LNCAP (cell line): ENCODE data around the gene NUDT21.

Experiments used
- CTCF ChIP-seq: fragments of 450-650 bp; IDR thresholded peaks from 2 replicates; pipeline ENCODE4 v1.5.1; 2017; ENCODE audit warnings: mild to moderate bottlenecking

Gene NUDT21

DNA sequence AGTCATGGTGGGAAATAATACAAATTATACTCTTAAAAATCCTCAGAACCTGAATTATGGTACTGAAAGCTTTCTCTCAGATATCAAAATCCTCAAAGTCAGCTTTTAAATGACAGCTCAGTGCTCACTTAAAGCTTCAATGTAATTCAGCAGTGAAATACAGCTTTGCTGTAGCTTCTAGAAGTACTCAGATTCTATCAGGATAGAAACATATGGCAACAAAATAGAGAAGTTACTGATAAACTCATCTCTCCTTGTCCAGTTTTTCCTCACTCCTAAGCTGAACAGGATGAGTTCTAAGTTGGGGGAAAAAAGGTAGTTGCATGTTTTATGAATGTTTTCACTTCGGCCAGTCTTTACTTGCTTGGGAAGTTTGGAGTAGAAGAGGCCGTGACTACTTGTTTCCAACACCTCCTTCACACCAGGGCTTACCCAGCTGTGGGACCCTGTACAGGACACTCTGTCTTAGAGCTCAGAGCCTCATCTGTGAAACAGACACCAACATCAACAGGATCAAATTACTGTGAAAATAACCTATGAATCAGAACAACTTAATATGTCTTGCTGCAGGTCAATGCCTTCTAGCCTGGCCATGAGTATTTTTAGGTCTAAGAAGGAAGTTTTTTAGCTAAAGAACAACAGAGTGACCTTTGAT, 30.5 kb upstream of the NUDT21 start:
- no peak for TF ChIP-seq CTCF

GRCh38 chr16:56480776-56481467, 29.8 kb upstream of the NUDT21 start:
- TF ChIP-seq CTCF: no peak

- no peak for TF ChIP-seq CTCF
Measured at GRCh38 chr16:56479469-56479868, 28.3 kb upstream of the NUDT21 start.

DNA sequence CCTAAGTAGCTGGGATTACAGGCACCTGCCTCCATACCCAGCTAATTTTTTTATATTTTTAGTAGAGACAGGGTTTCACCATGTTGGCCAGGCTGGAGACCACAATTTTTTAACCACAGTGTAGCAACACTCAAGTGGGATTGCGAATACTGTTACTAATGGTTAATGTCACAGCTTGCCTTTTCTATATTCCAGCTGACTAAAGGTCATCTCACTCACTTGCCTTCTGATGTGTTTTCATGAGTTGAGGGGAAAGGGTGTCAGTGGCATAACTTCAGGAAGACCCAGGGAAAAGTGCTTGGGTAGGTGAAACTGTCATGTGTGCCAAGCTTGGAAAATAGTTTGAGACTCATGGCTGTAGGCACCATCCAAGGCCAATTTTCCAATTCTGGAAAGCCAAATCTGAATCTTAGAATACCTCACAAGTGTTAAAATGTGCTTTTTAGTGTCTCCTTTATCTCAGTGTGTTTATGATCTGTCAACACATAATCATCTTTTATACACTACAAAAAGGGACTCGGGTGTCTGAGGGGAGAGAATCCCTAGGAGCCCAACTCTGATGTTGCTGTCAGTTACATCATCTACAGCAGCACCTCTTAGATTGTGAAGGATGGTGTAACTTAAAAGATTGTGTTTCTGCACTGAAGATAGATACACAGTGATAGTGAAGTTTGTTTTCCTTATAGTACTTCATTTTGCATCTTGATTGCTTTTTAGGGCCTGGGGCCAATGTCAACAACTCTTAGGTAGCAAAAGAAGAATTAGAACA, 27.3 kb upstream of the NUDT21 start:
- no peak for TF ChIP-seq CTCF

GRCh38 chr16:56477096-56477878, 26.2 kb upstream of the NUDT21 start:
- TF ChIP-seq CTCF: no peak

DNA sequence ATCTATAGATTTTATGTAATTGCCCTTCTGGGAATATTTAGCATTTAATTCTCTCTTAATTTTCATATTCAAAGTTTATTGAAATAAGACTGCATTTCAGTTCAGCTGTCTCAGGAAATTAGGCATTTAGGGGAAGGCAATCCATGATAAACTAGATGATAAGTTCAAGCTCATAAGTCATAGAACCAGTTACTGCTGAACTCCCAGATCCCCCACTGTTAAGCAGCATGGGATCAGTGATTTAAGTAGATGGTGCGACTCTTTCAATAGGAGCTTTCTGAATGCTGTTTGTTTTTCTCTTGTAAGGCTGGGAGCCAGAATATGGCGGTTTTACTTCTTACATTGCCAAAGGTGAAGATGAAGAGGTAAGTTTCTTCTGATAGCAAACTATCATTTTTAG, 24.1 kb upstream of the NUDT21 start:
- TF ChIP-seq CTCF: no peak

- no peak for TF ChIP-seq CTCF
Measured at GRCh38 chr16:56470666-56471065, 19.5 kb upstream of the NUDT21 start.
